WI38 (cell line): ENCODE results near the gene ANKRD33B.
A peak's percentile ranks its signal among the peaks of the same experiment; 100 is the strongest.
"Not testable (repeated sequence)": the region's sequence is repeated elsewhere in the genome, so short reads cannot be mapped to it uniquely, and the experiment has no call there.

Source experiments
- H3K4me3 ChIP-seq: 2 replicates; pipeline ENCODE4 v1.5.1; 2011; ENCODE audit warnings: low read depth, mild to moderate bottlenecking, control low read depth, low read length
- TF ChIP-seq, protein P1 (sequence below): IDR thresholded peaks from 2 replicates; pipeline ENCODE4 v1.5.1; 2012; ENCODE audit warnings: low read depth, mild to moderate bottlenecking, control low read depth, low read length

Gene ANKRD33B

DNA sequence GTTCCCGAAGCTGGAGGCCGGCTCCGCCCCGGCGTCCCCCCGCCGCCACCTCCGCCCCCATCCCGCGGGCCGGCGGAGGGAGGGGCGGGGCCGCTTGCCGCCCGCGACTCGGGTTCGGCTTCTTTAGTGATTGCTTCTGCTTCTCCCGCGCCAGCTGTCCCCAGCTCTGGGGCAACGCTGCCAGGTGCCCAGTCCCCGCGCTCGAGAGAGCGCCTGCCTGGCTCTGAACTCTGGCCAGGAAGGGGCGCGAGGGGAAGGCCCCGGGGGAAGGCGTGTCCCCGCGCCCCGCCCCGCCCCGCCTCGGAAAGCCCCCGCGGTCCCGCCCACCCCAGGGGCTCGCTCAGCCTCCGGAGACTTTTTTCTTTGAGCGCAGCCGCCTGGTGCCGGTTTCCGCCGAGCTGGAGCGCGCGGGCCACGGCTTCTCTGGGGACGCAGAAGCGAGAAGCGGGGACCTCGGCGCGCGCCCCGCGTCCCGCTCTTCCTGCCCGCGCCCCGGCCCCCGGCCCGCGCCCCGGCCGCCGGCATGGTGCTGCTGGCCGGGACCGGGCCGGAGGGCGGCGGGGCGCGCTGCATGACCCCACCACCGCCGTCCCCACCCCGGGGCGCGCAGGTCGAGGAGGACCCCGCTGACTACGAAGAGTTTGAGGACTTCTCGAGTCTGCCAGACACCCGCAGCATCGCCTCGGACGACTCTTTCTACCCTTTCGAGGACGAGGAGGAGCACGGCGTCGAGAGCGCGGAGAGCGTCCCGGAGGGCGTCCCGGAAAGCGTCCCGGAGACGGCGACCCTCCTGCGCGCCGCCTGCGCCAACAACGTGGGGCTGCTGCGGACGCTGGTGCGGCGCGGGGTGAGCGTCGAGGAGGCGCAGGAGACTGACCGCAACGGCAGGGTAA is at the start of gene ANKRD33B:
Gene ANKRD33B (plus strand): TSS at position 126 of the 893 bp plus-strand sequence. CDS start 398 bp downstream, at position 524.
- TF ChIP-seq, protein P1, sequence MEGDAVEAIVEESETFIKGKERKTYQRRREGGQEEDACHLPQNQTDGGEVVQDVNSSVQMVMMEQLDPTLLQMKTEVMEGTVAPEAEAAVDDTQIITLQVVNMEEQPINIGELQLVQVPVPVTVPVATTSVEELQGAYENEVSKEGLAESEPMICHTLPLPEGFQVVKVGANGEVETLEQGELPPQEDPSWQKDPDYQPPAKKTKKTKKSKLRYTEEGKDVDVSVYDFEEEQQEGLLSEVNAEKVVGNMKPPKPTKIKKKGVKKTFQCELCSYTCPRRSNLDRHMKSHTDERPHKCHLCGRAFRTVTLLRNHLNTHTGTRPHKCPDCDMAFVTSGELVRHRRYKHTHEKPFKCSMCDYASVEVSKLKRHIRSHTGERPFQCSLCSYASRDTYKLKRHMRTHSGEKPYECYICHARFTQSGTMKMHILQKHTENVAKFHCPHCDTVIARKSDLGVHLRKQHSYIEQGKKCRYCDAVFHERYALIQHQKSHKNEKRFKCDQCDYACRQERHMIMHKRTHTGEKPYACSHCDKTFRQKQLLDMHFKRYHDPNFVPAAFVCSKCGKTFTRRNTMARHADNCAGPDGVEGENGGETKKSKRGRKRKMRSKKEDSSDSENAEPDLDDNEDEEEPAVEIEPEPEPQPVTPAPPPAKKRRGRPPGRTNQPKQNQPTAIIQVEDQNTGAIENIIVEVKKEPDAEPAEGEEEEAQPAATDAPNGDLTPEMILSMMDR: no peak
- H3K4me3 ChIP-seq: peak within 1 kb of the TSS; percentile 71

GRCh38 chr5:10514572-10514971 is 49.3 kb upstream of the ANKRD33B start:
- H3K4me3 ChIP-seq: not testable (repeated sequence)

GRCh38 chr5:10515492-10515891 is 48.4 kb upstream of the ANKRD33B start:
- H3K4me3 ChIP-seq: no peak overlapping the region
- TF ChIP-seq, protein P1: no peak

GRCh38 chr5:10518347-10518746 is 45.5 kb upstream of the ANKRD33B start:
- no peak overlapping the region for H3K4me3 ChIP-seq
- TF ChIP-seq, protein P1: no peak

DNA sequence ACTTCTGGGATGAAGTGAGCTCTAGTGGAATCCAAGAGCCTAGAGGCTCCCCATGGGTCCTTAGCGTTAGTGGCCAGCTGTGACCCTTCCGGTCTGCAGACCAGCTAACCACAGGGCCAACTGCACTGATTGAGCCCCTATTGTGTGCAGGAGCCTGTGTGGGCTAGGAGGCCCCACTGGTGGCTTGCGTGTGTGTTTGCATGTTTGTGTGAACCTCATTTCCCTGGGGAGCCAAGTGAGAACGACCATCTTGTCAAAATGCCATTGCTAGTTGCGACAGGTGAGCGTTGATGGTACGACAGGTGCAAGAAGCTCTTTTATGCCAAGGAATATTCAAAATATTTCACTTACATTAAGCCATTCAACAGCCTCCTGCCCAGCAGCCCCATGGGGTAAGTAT is 44.1 kb upstream of the ANKRD33B start:
- TF ChIP-seq, protein P1: no peak

GRCh38 chr5:10520706-10521105 is 43.2 kb upstream of the ANKRD33B start:
- no peak overlapping the region for H3K4me3 ChIP-seq
- TF ChIP-seq, protein P1: no peak

More for the DNA sequence above, 44.1 kb upstream of the ANKRD33B start:
- no peak overlapping the region for H3K4me3 ChIP-seq

DNA sequence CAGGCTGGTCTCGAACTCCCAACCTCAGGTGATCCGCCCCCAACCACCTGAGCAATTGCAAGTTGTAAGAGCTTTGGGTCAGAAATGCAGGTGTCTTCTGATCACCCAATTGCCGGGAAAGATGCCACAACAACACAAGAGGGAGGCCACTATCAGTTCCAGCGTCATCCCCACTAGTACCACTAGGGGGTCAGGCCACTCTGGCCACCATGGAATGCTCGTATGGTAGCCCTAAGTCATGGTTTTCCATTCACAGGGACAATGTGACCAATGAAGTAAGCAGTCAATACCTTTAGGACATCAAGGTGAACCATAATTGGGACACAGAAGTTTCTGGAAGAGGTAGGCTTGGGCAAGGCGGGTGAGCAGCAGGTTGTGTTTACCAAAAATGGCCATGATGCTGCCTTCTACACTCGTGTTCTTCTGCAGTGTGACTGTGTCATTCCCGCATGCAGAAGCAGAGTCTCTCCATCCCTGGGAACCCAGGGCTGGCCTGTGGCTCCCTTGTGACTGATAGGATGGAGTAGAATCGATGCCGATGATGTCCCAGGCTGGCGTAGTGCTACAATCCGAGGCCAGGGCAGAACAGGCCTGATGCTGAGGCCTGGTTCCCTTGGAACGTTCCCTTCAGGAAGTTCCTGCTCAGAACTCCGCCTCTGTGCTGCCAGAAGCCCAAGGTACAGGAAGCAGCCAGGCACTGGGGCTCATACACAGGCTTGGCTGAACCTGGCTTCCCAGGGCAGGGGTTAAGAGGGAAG is 42.2 kb upstream of the ANKRD33B start:
- H3K4me3 ChIP-seq: no peak overlapping the region
- TF ChIP-seq, protein P1: peak; percentile 44
